ENCODE results near the gene MUC13. TPM values are rescaled to one million over a fixed set of nuclear protein-coding genes. Genes with fewer than 3 reads are reported as not detected.

Gene MUC13
- polyA plus RNA-seq, 1 donor from 2014 or later: not detected

DNA sequence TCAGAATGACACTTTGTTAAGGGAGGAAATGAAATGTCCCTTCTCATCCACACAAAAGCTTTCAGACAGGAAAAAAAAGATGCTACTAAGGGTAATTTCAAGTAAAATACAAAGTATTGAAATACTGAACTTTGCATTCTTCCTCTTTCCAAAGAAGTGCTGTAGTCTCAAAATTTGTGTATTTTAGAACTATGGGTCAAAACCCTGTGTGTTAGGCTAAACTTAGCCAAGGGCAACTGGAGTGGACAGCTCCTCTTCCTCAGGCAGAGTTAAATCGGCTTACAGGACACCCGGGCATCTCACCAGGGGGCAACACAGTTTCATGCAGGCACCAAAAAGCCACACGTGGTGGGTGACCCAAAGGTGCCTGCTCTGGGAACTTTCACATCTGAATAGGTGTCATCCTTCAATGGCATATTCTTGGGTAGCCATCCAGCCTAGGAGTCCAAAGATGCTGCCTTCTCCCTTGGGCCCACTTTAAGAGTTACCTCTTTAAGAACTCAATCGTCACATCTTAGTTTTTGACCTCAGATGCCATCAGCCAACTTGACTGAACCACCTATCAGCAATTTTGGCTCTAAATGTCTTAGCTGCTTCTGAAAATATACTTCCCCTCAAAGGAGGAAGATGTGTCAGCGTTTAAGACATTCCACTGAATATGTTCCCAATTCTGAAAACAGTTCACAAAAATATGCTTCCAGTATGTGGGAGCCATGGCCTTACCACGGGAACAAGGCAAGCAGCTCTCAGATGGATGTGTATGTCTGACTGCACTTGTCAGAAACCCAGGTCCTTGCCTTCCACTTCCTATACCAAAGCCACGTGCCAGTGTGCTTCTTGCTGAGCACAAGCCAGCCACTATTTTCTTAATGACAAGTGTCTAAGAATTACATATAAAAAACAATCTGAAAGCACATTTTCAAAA, 32.2 kb upstream of the MUC13 start (continued):
- TF ChIP-seq, protein P1, sequence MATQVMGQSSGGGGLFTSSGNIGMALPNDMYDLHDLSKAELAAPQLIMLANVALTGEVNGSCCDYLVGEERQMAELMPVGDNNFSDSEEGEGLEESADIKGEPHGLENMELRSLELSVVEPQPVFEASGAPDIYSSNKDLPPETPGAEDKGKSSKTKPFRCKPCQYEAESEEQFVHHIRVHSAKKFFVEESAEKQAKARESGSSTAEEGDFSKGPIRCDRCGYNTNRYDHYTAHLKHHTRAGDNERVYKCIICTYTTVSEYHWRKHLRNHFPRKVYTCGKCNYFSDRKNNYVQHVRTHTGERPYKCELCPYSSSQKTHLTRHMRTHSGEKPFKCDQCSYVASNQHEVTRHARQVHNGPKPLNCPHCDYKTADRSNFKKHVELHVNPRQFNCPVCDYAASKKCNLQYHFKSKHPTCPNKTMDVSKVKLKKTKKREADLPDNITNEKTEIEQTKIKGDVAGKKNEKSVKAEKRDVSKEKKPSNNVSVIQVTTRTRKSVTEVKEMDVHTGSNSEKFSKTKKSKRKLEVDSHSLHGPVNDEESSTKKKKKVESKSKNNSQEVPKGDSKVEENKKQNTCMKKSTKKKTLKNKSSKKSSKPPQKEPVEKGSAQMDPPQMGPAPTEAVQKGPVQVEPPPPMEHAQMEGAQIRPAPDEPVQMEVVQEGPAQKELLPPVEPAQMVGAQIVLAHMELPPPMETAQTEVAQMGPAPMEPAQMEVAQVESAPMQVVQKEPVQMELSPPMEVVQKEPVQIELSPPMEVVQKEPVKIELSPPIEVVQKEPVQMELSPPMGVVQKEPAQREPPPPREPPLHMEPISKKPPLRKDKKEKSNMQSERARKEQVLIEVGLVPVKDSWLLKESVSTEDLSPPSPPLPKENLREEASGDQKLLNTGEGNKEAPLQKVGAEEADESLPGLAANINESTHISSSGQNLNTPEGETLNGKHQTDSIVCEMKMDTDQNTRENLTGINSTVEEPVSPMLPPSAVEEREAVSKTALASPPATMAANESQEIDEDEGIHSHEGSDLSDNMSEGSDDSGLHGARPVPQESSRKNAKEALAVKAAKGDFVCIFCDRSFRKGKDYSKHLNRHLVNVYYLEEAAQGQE (IDR thresholded peaks at IDR 0.05; ENCODE audit: borderline replicate concordance): no peak
- no peak for TF ChIP-seq EP300 (conservative IDR thresholded peaks at IDR 0.05; ENCODE audit: poor library complexity, severe bottlenecking)

DNA sequence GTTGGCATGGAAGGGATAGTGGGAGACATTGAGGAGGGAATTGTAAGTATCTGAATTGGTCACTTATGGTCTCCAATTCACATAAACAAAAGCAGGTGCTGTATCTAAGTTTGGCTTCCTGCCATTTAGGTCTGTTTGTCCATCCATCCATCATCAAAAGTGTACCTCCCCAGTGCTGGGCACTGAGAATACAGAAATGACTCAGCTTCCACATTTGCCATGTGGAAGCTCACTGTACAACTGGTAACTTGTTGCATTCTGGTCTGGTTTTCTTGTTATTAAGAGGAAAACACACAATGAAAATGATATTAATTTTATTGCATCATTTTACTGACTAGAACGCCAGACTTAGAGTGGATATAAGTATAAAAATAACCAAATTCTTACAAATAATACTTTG, 30.9 kb upstream of the MUC13 start:
- Histone ChIP-seq H3K36me3 (ENCODE audit: insufficient read depth, low read length) (no peaks in the 10 kb centered on the region), H3K9me2 (ENCODE audit: insufficient read depth, low read length) (no peaks in the 10 kb centered on the region), H3K27ac (ENCODE audit: low read length) (no peak overlapping the region), H3K79me2 (replicated peaks; ENCODE audit: insufficient read depth, low read length) (no peaks in the 10 kb centered on the region), H3F3A (ENCODE audit: insufficient read depth, low read length, poor library complexity, severe bottlenecking) (no peaks in the 10 kb centered on the region), H3K27me3 (ENCODE audit: insufficient read depth, low read depth, low read length) (no peaks in the 10 kb centered on the region), H2AFZ (ENCODE audit: low read depth, low read length) (no peak overlapping the region), H3K9ac (ENCODE audit: low read length) (no peak overlapping the region), H3K4me2 (ENCODE audit: low read length) (no peak overlapping the region), H3K9me3 (ENCODE audit: low read length) (no peaks in the 10 kb centered on the region), H3K4me3 (ENCODE audit: low read length) (no peak overlapping the region), H4K20me1 (ENCODE audit: insufficient read depth) (no peaks in the 10 kb centered on the region)
- no peak for TF ChIP-seq MXI1 (conservative IDR thresholded peaks at IDR 0.05; ENCODE audit: poor library complexity, severe bottlenecking)
- TF ChIP-seq, protein P1 (IDR thresholded peaks at IDR 0.05; ENCODE audit: borderline replicate concordance): no peak
- TF ChIP-seq, protein P2, sequence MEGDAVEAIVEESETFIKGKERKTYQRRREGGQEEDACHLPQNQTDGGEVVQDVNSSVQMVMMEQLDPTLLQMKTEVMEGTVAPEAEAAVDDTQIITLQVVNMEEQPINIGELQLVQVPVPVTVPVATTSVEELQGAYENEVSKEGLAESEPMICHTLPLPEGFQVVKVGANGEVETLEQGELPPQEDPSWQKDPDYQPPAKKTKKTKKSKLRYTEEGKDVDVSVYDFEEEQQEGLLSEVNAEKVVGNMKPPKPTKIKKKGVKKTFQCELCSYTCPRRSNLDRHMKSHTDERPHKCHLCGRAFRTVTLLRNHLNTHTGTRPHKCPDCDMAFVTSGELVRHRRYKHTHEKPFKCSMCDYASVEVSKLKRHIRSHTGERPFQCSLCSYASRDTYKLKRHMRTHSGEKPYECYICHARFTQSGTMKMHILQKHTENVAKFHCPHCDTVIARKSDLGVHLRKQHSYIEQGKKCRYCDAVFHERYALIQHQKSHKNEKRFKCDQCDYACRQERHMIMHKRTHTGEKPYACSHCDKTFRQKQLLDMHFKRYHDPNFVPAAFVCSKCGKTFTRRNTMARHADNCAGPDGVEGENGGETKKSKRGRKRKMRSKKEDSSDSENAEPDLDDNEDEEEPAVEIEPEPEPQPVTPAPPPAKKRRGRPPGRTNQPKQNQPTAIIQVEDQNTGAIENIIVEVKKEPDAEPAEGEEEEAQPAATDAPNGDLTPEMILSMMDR (IDR thresholded peaks at IDR 0.05; ENCODE audit: poor library complexity, severe bottlenecking): no peak
- TF ChIP-seq SMC3 (conservative IDR thresholded peaks at IDR 0.05; ENCODE audit: poor library complexity): no peak
- TF ChIP-seq RAD21 (conservative IDR thresholded peaks at IDR 0.05): no peak
- no peak for TF ChIP-seq TAF1 (IDR thresholded peaks at IDR 0.05; ENCODE audit: low read depth)
- no peak for TF ChIP-seq POLR2AphosphoS5 (IDR thresholded peaks at IDR 0.05)
- TF ChIP-seq EZH2 (IDR thresholded peaks at IDR 0.05; ENCODE audit: borderline replicate concordance, insufficient read depth, low read length, poor library complexity, severe bottlenecking): no peak
- no peak for TF ChIP-seq EP300 (conservative IDR thresholded peaks at IDR 0.05; ENCODE audit: poor library complexity, severe bottlenecking)

All from neural cell (in vitro differentiated cells).